CD4-positive, alpha-beta T cell (primary cell): Measurements from ENCODE around the gene MED17. TPM values are rescaled to one million over a fixed set of nuclear protein-coding genes. Genes with fewer than 3 reads are reported as not detected.

Source experiments
- ATAC-seq: fragments of 200-7000 bp; cut with Tn5 transposase; one replicate; pipeline ENCODE4 v1.10.0; 2022; ENCODE audit warnings: mild to moderate bottlenecking; ENCODE audit not compliant: poor library complexity
- CTCF ChIA-PET: fragments of 350-600 bp; sonication (Branson Sonifier 250); formaldehyde crosslinking; loops from one replicate; lab custom pipeline; 2021; ENCODE audit warnings: antibody characterized with exemption, inconsistent platforms; lab: Charles Lee
- POLR2A ChIA-PET: fragments of 350-600 bp; sonication (Branson Sonifier 250); formaldehyde crosslinking; loops from one replicate; lab custom pipeline; 2021; ENCODE audit warnings: antibody characterized with exemption, inconsistent platforms; lab: Charles Lee
- DNase-seq, 14 experiments: peaks; one replicate each; pipeline ENCODE4 v3.0.0-alpha.2; 2013 to 2020; ENCODE audit warnings: mixed read lengths in 2 of 14
- H3K27ac ChIP-seq, 2 donors: one replicate each; pipeline versions ENCODE4 v1.5.1 to v1.7.0; 2013; ENCODE audit warnings: low read length in 2 of 2, low read depth in 1 of 2, mild to moderate bottlenecking in 1 of 2
- H3K27me3 ChIP-seq, 2 experiments: 1 replicate in 1 of 2; 2 replicates in 1 of 2; pipeline versions ENCODE4 v1.6.1 to v1.7.0; 2013; ENCODE audit warnings: low read length in 2 of 2, control low read depth in 1 of 2, mild to moderate bottlenecking in 1 of 2, moderate library complexity in 1 of 2; ENCODE audit not compliant: insufficient read depth in 2 of 2, control insufficient read depth in 1 of 2
- H3K36me3 ChIP-seq: one replicate; pipeline ENCODE4 v1.6.1; 2013; ENCODE audit warnings: low read length, control low read depth; ENCODE audit not compliant: insufficient read depth
- H3K4me1 ChIP-seq: one replicate; pipeline ENCODE4 v1.6.1; 2013; ENCODE audit warnings: low read length, control low read depth; ENCODE audit not compliant: insufficient read depth
- H3K4me3 ChIP-seq: one replicate; pipeline ENCODE4 v1.5.1; 2013; ENCODE audit warnings: mild to moderate bottlenecking, low read length, moderate library complexity
- H3K9me3 ChIP-seq, 2 experiments: 1 replicate in 1 of 2; 2 replicates in 1 of 2; pipeline versions ENCODE4 v1.6.1 to v1.7.0; 2013; ENCODE audit warnings: low read length in 2 of 2, mild to moderate bottlenecking in 2 of 2, control low read depth in 1 of 2, moderate library complexity in 1 of 2; ENCODE audit not compliant: control insufficient read depth in 1 of 2, insufficient read depth in 1 of 2
- H3K27ac Mint-ChIP-seq: one replicate; pipeline ENCODE4 v1.8.0; 2020; ENCODE audit warnings: mixed read lengths
- H3K27me3 Mint-ChIP-seq: one replicate; pipeline ENCODE4 v1.8.0; 2021; ENCODE audit warnings: mixed read lengths
- H3K36me3 Mint-ChIP-seq: one replicate; pipeline ENCODE4 v1.8.0; 2021; ENCODE audit warnings: low read depth, mixed read lengths
- H3K4me1 Mint-ChIP-seq: one replicate; pipeline ENCODE4 v1.8.0; 2021; ENCODE audit warnings: low read depth, mixed read lengths
- H3K4me3 Mint-ChIP-seq: one replicate; pipeline ENCODE4 v1.8.0; 2020; ENCODE audit warnings: mild to moderate bottlenecking, mixed read lengths
- H3K9me3 Mint-ChIP-seq: one replicate; pipeline ENCODE4 v1.8.0; 2020; ENCODE audit warnings: mixed read lengths
- intact Hi-C, 2 experiments: fragments of 100-400 bp; cut with DNase I in 1 of 2; cut with micrococcal nuclease in 1 of 2; formaldehyde crosslinking; loops; one replicate each; pipeline versions ENCODE4 v1.15.1 to v1.9.0; 2023 to 2025; cut with DNase I, micrococcal nuclease
- total RNA-seq, 174 experiments: library from RNA in 2 of 174; stranded (reverse) in 2 of 174; gene quantifications; one replicate each; pipeline ENCODE4 v1.2.3 and lab custom pipeline; 2021 to 2026
- TF ChIP-seq, protein P1 (sequence below): fragments of 200-600 bp; IDR thresholded peaks from one replicate; pipeline ENCODE4 v1.8.0; 2022; ENCODE audit warnings: antibody characterized with exemption, mild to moderate bottlenecking

Gene MED17
- total RNA-seq, 2 experiments from 2014 or later, result 63.1 to 63.6 TPM

DNA sequence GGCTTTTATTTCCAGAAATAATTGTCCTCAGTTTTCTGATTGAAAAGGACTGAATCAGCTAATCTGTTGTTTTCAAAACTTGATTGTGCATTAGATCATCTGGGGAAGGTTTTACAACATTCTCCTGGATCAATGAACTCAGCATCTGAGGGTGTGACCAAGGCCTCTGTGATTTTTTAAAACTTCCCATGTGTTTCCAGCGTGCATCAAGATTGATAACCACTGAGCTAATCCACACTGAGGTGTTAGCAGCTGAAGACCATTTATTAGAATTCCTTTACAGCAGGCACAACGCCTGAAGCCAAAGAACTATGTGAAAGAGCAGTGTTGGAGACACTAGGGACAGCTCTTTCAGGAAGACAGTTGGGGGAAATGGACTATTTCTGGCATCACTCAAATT is 56.1 kb downstream of the MED17 start:
- Histone ChIP-seq H3K27me3 (no peaks in the 10 kb centered on the region), H3K36me3 (no peaks in the 10 kb centered on the region), H3K27ac (no peak overlapping the region), H3K4me1 (no peaks in the 10 kb centered on the region), H3K9me3 (no peaks in the 10 kb centered on the region), H3K4me3 (no peak overlapping the region)
- intact Hi-C loops, result no loop called here
- Mint-ChIP-seq H3K27ac (no peak overlapping the region), H3K4me3 (no peak overlapping the region), H3K36me3 (no peaks in the 10 kb centered on the region), H3K4me1 (no peaks in the 10 kb centered on the region), H3K9me3 (no peaks in the 10 kb centered on the region), H3K27me3 (no peaks in the 10 kb centered on the region)
- POLR2A ChIA-PET, result no interaction called here
- no peak for DNase-seq
- ATAC-seq, result no peak
- CTCF ChIA-PET, result no interaction called here
- TF ChIP-seq, protein P1, sequence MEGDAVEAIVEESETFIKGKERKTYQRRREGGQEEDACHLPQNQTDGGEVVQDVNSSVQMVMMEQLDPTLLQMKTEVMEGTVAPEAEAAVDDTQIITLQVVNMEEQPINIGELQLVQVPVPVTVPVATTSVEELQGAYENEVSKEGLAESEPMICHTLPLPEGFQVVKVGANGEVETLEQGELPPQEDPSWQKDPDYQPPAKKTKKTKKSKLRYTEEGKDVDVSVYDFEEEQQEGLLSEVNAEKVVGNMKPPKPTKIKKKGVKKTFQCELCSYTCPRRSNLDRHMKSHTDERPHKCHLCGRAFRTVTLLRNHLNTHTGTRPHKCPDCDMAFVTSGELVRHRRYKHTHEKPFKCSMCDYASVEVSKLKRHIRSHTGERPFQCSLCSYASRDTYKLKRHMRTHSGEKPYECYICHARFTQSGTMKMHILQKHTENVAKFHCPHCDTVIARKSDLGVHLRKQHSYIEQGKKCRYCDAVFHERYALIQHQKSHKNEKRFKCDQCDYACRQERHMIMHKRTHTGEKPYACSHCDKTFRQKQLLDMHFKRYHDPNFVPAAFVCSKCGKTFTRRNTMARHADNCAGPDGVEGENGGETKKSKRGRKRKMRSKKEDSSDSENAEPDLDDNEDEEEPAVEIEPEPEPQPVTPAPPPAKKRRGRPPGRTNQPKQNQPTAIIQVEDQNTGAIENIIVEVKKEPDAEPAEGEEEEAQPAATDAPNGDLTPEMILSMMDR, result no peak

DNA sequence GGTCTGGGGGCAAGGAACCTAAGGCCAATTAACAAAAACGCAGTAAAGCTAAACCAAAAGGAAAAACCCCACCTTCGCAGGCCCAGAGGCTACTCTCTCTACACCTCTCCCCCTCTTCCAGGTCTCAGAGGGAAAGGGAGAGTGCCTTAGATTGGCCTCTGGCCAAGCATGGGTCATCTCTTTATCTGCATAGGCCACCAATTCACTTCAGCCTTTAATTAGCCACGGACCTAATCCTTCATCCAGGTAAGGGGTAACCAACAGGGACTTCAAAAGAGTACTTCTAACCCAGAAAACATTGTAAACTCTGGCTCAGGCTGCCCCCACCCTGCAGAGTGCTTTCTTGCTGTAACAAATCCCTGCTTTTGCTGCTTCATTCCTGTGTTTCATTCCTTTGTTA is 56.9 kb downstream of the MED17 start:
- no peaks in the 10 kb centered on the region for H3K36me3 ChIP-seq
- intact Hi-C loops, result no loop called here
- no peak overlapping the region for H3K27ac Mint-ChIP-seq
- H3K4me3 ChIP-seq, result no peak overlapping the region
- no peak overlapping the region for H3K27ac ChIP-seq
- DNase-seq, result no peak
- ChIA-PET CTCF (no interaction called here), POLR2A (no interaction called here)
- no peaks in the 10 kb centered on the region for H3K36me3 Mint-ChIP-seq
- no peaks in the 10 kb centered on the region for H3K27me3 ChIP-seq
- H3K4me3 Mint-ChIP-seq, result no peak overlapping the region
- ATAC-seq, result no peak
- no peaks in the 10 kb centered on the region for H3K9me3 ChIP-seq
- H3K9me3 Mint-ChIP-seq, result no peaks in the 10 kb centered on the region
- TF ChIP-seq, protein P1, result no peak
- H3K4me1 ChIP-seq, result no peaks in the 10 kb centered on the region
- H3K27me3 Mint-ChIP-seq, result no peaks in the 10 kb centered on the region
- H3K4me1 Mint-ChIP-seq, result no peaks in the 10 kb centered on the region

DNA sequence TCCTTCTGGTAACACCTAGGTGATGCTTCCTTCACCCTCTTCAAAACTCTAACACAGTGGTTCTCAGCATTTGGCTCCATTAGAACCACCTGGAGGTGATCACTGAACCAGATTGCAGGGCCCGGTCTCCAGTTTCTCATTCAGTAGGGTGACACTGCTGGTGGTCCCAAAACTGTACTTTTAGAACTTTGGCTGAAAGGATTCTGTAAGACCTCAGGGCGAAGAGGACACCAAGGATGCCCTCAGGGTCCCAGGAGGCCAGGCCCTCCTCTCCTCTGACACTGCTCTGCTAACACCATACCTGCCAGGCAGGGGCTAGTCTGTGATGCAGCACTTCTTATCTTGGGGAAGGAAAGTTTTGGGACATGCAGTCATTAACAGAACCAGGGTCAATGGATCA is 57.4 kb downstream of the MED17 start:
- Histone ChIP-seq H3K9me3 (no peaks in the 10 kb centered on the region), H3K36me3 (no peaks in the 10 kb centered on the region), H3K4me1 (no peaks in the 10 kb centered on the region), H3K27ac (no peak overlapping the region), H3K4me3 (no peak overlapping the region), H3K27me3 (peaks cover 2% of the 10 kb centered on the region in 2 experiments)
- H3K4me1 Mint-ChIP-seq, result no peaks in the 10 kb centered on the region
- no peaks in the 10 kb centered on the region for H3K36me3 Mint-ChIP-seq
- no peak for DNase-seq
- H3K9me3 Mint-ChIP-seq, result no peaks in the 10 kb centered on the region
- H3K27ac Mint-ChIP-seq, result no peak overlapping the region
- TF ChIP-seq, protein P1, result no peak
- no peak overlapping the region for H3K4me3 Mint-ChIP-seq
- intact Hi-C loops, result no loop called here
- H3K27me3 Mint-ChIP-seq, result no peaks in the 10 kb centered on the region
- ChIA-PET CTCF (no interaction called here), POLR2A (no interaction called here)
- ATAC-seq, result no peak
